ENCODE data around the gene NR2E3.

DNA sequence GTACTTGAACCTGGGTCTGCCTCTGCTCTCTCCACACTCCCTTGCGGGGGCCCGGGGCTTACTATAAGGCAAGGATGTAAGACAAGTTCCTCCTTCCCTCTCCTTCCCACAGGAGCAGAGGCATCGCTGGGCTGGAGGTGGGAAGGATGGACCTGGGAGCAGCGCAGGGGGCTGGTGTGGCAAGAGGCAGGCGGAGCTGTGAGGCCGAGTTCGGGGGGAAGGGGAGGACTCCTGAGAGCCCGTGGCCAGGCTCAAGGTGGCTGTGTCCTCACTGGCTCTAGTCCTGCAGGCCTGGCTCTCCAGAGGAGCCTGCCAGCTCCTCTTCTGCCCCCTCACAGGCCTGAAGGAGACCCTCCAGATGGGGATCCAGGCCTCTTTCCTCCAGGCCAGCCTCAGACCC, 1.0 kb upstream of the NR2E3 start:
- TF ChIP-seq POLR2A (IDR thresholded peaks at IDR 0.05), result no peak
- TF ChIP-seq, protein P1, sequence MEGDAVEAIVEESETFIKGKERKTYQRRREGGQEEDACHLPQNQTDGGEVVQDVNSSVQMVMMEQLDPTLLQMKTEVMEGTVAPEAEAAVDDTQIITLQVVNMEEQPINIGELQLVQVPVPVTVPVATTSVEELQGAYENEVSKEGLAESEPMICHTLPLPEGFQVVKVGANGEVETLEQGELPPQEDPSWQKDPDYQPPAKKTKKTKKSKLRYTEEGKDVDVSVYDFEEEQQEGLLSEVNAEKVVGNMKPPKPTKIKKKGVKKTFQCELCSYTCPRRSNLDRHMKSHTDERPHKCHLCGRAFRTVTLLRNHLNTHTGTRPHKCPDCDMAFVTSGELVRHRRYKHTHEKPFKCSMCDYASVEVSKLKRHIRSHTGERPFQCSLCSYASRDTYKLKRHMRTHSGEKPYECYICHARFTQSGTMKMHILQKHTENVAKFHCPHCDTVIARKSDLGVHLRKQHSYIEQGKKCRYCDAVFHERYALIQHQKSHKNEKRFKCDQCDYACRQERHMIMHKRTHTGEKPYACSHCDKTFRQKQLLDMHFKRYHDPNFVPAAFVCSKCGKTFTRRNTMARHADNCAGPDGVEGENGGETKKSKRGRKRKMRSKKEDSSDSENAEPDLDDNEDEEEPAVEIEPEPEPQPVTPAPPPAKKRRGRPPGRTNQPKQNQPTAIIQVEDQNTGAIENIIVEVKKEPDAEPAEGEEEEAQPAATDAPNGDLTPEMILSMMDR (IDR thresholded peaks at IDR 0.05), result no peak
